ENCODE measurements around the gene IL17RE. TPM values are rescaled to one million over a fixed set of nuclear protein-coding genes. Genes with fewer than 3 reads are reported as not detected.

The IL17RE gene
- total RNA-seq, 1 donor from 2014 or later = 12.9 TPM

- no peak for ATAC-seq
These were observed 53.1 kb downstream of the IL17RE start for GRCh38 chr3:9955611-9956352.

GRCh38 chr3:9957214-9957613 lies 54.6 kb downstream of the IL17RE start:
- no peak for ATAC-seq

GRCh38 chr3:9965200-9965875 lies 62.7 kb downstream of the IL17RE start:
- no peak for ATAC-seq

Other genes starting within 250 kb of the IL17RE start
- gene CPNE9, start 199.0 kb upstream of the IL17RE start, total RNA-seq = not detected
- gene BRPF1, start 171.1 kb upstream of the IL17RE start, total RNA-seq = 11.9 TPM
- gene OGG1, start 152.9 kb upstream of the IL17RE start, total RNA-seq = 9.6 TPM
- gene CAMK1, start 132.9 kb upstream of the IL17RE start, total RNA-seq = 2.6 TPM
- gene TADA3, start 110.4 kb upstream of the IL17RE start, total RNA-seq = 32.3 TPM
- gene ARPC4, start 109.8 kb upstream of the IL17RE start, total RNA-seq = 154 TPM
- 12.3 TPM for gene TTLL3, start 92.6 kb upstream of the IL17RE start, total RNA-seq
- gene RPUSD3, start 58.8 kb upstream of the IL17RE start, total RNA-seq = 29.1 TPM
- gene CIDEC, start 22.6 kb upstream of the IL17RE start, total RNA-seq = not detected
- 18.4 TPM for gene JAGN1, start 12.2 kb upstream of the IL17RE start, total RNA-seq
- 26.6 TPM for gene IL17RC, start 14.2 kb downstream of the IL17RE start, total RNA-seq
- 4.6 TPM for gene CRELD1, start 31.0 kb downstream of the IL17RE start, total RNA-seq
- gene PRRT3, start 49.6 kb downstream of the IL17RE start, total RNA-seq = 0.56 TPM
- 54.8 TPM for gene EMC3, start 84.0 kb downstream of the IL17RE start, total RNA-seq
- 12.5 TPM for gene FANCD2, start 123.6 kb downstream of the IL17RE start, total RNA-seq
- not detected for gene FANCD2OS, start 205.4 kb downstream of the IL17RE start, total RNA-seq
- gene BRK1, start 212.8 kb downstream of the IL17RE start, total RNA-seq = 108 TPM
- gene VHL, start 238.9 kb downstream of the IL17RE start, total RNA-seq = 22.0 TPM